Stimulated activated naive B cell treated with anti-CD40 and anti-IgM and Interleukin-4, amounts not matched to agents 10 μg/mL and 1 μg/mL and 100 μg/mL, for 72 hours (primary cell): ENCODE measurements around the gene ABI2.
A peak's percentile ranks its signal among the peaks of the same experiment; 100 is the strongest.
"Not testable (repeated sequence)": the region's sequence is repeated elsewhere in the genome, so short reads cannot be mapped to it uniquely, and the experiment has no call there.

ENCODE experiments used
- ATAC-seq, 2 donors: fragments of 150-1000 bp; cut with Tn5 transposase; replicated peaks; 2 replicates each; pipeline ENCODE4 v1.10.0; 2021; ENCODE audit warnings: moderate library complexity in 1 of 2
- DNase-seq: peaks from one replicate; pipeline ENCODE4 v3.0.0; 2021
- H3K27ac Mint-ChIP-seq: one replicate; pipeline ENCODE4 v1.8.0; 2022; ENCODE audit warnings: mild to moderate bottlenecking, mixed read lengths
- H3K27me3 Mint-ChIP-seq, 2 donors: one replicate each; pipeline ENCODE4 v1.8.0; 2022; ENCODE audit warnings: mixed read lengths in 2 of 2
- H3K36me3 Mint-ChIP-seq, 2 donors: one replicate each; pipeline ENCODE4 v1.8.0; 2022; ENCODE audit warnings: mixed read lengths in 2 of 2, mild to moderate bottlenecking in 1 of 2
- H3K4me1 Mint-ChIP-seq, 2 donors: one replicate each; pipeline ENCODE4 v1.8.0; 2022; ENCODE audit warnings: mixed read lengths in 2 of 2, mild to moderate bottlenecking in 1 of 2
- H3K4me3 Mint-ChIP-seq, 2 donors: one replicate each; pipeline ENCODE4 v1.8.0; 2022; ENCODE audit warnings: mild to moderate bottlenecking in 2 of 2, mixed read lengths in 2 of 2, moderate library complexity in 1 of 2
- H3K9me3 Mint-ChIP-seq, 2 donors: one replicate each; pipeline ENCODE4 v1.8.0; 2022; ENCODE audit warnings: mixed read lengths in 2 of 2, mild to moderate bottlenecking in 1 of 2

Gene ABI2

GRCh38 chr2:203327901-203328759, at the start of gene ABI2:
Gene ABI2, plus strand, starts transcription at chr2:203328394. Its CDS starts 121 bp downstream, at chr2:203328515.
- Mint-ChIP-seq H3K36me3 (peaks cover 0 to 3% of the 10 kb centered on the region in 2 donors), H3K27me3 (no peaks in the 10 kb centered on the region), H3K9me3 (no peaks in the 10 kb centered on the region), H3K4me3 (peak within 1 kb of the TSS; percentile 80 to 87), H3K4me1 (peaks cover 12 to 25% of the 10 kb centered on the region in 2 donors), H3K27ac (peak within 1 kb of the TSS; percentile 89)
- ATAC-seq: peak; percentile 74 to 76
- DNase-seq: peak; percentile 52

- no peak overlapping the region for H3K27ac Mint-ChIP-seq
- DNase-seq (no peak), ATAC-seq (no peak)
- no peak overlapping the region for H3K4me3 Mint-ChIP-seq
- no peaks in the 10 kb centered on the region for H3K4me1 Mint-ChIP-seq
- H3K36me3 Mint-ChIP-seq: peaks cover 26 to 33% of the 10 kb centered on the region in 2 donors
- H3K27me3 Mint-ChIP-seq: no peaks in the 10 kb centered on the region
- no peaks in the 10 kb centered on the region for H3K9me3 Mint-ChIP-seq
Measured at GRCh38 chr2:203279288-203279687, 48.9 kb upstream of the ABI2 start.

- H3K4me1 Mint-ChIP-seq: no peaks in the 10 kb centered on the region
- DNase-seq: no peak
Measured at GRCh38 chr2:203280428-203281064, 47.6 kb upstream of the ABI2 start.

GRCh38 chr2:203282101-203282500, 46.1 kb upstream of the ABI2 start:
- Mint-ChIP-seq H3K36me3 (peaks cover 19 to 28% of the 10 kb centered on the region in 2 donors), H3K27ac (peak overlapping the region; percentile 47), H3K4me3 (no peak overlapping the region), H3K4me1 (no peaks in the 10 kb centered on the region), H3K9me3 (no peaks in the 10 kb centered on the region), H3K27me3 (no peaks in the 10 kb centered on the region)
- DNase-seq: no peak
- ATAC-seq: no peak

More at GRCh38 chr2:203280428-203281064, 47.6 kb upstream of the ABI2 start:
- Mint-ChIP-seq H3K27ac (no peak overlapping the region), H3K9me3 (no peaks in the 10 kb centered on the region), H3K27me3 (no peaks in the 10 kb centered on the region), H3K4me3 (no peak overlapping the region), H3K36me3 (peaks cover 26 to 33% of the 10 kb centered on the region in 2 donors)
- no peak for ATAC-seq

- Mint-ChIP-seq H3K9me3 (no peaks in the 10 kb centered on the region), H3K27ac (no peak overlapping the region), H3K4me1 (no peaks in the 10 kb centered on the region), H3K36me3 (peaks cover 17 to 24% of the 10 kb centered on the region in 2 donors), H3K4me3 (no peak overlapping the region), H3K27me3 (no peaks in the 10 kb centered on the region)
- no peak for DNase-seq
- no peak for ATAC-seq
Measured at GRCh38 chr2:203286532-203286931, 41.7 kb upstream of the ABI2 start.

- no peak overlapping the region for H3K4me3 Mint-ChIP-seq
- no peak for ATAC-seq
- no peak for DNase-seq
- peaks cover 25 to 31% of the 10 kb centered on the region in 2 donors for H3K36me3 Mint-ChIP-seq
- no peak overlapping the region for H3K27ac Mint-ChIP-seq
- no peaks in the 10 kb centered on the region for H3K27me3 Mint-ChIP-seq
- H3K4me1 Mint-ChIP-seq: no peaks in the 10 kb centered on the region
- H3K9me3 Mint-ChIP-seq: no peaks in the 10 kb centered on the region
Measured at GRCh38 chr2:203301667-203302066, 26.5 kb upstream of the ABI2 start.

GRCh38 chr2:203302586-203302985, 25.6 kb upstream of the ABI2 start:
- not testable (repeated sequence) for H3K27me3 Mint-ChIP-seq, ATAC-seq, H3K4me1 Mint-ChIP-seq, H3K9me3 Mint-ChIP-seq, H3K4me3 Mint-ChIP-seq, H3K27ac Mint-ChIP-seq, DNase-seq
- peaks cover 25 to 38% of the 10 kb centered on the region in 2 donors for H3K36me3 Mint-ChIP-seq

GRCh38 chr2:203310688-203311436, 17.3 kb upstream of the ABI2 start:
- peaks cover 35 to 39% of the 10 kb centered on the region in 2 donors for H3K36me3 Mint-ChIP-seq
- H3K9me3 Mint-ChIP-seq: peaks cover 11 to 12% of the 10 kb centered on the region in 2 donors
- DNase-seq: no peak
- H3K4me3 Mint-ChIP-seq: no peak overlapping the region
- no peak for ATAC-seq
- no peaks in the 10 kb centered on the region for H3K27me3 Mint-ChIP-seq
- peaks cover 2 to 6% of the 10 kb centered on the region in 2 donors for H3K4me1 Mint-ChIP-seq
- H3K27ac Mint-ChIP-seq: no peak overlapping the region

- Mint-ChIP-seq H3K4me1 (peaks cover 12 to 25% of the 10 kb centered on the region in 2 donors), H3K27ac (no peak overlapping the region), H3K4me3 (no peak overlapping the region), H3K36me3 (peaks cover 0 to 3% of the 10 kb centered on the region in 2 donors), H3K9me3 (no peaks in the 10 kb centered on the region), H3K27me3 (no peaks in the 10 kb centered on the region)
- ATAC-seq (no peak), DNase-seq (no peak)
Measured at GRCh38 chr2:203326356-203326755, 1.8 kb upstream of the ABI2 start.

GRCh38 chr2:203327582-203327900, 653 bp upstream of the ABI2 start:
- Mint-ChIP-seq H3K27me3 (no peaks in the 10 kb centered on the region), H3K36me3 (peaks cover 0 to 3% of the 10 kb centered on the region in 2 donors), H3K4me3 (peak overlapping the region; percentile 80 to 87), H3K4me1 (peaks cover 12 to 25% of the 10 kb centered on the region in 2 donors), H3K27ac (peak overlapping the region; percentile 85), H3K9me3 (no peaks in the 10 kb centered on the region)
- ATAC-seq (peak in 1 of 2 donors; percentile 6), DNase-seq (no peak)

- Mint-ChIP-seq H3K36me3 (peaks cover 0 to 3% of the 10 kb centered on the region in 2 donors), H3K4me1 (peaks cover 12 to 25% of the 10 kb centered on the region in 2 donors), H3K27me3 (no peaks in the 10 kb centered on the region), H3K9me3 (no peaks in the 10 kb centered on the region), H3K4me3 (peak overlapping the region; percentile 80 to 87), H3K27ac (peak overlapping the region; percentile 76)
- ATAC-seq: peak; percentile 64 to 65
- peak; percentile 24 for DNase-seq
Measured at GRCh38 chr2:203328760-203329540, 756 bp downstream of the ABI2 start.

GRCh38 chr2:203330434-203330833, 2.2 kb downstream of the ABI2 start:
- ATAC-seq (no peak), DNase-seq (no peak)
- Mint-ChIP-seq H3K27me3 (no peaks in the 10 kb centered on the region), H3K9me3 (no peaks in the 10 kb centered on the region), H3K36me3 (peaks cover 3% of the 10 kb centered on the region in 2 donors), H3K27ac (no peak overlapping the region), H3K4me1 (peaks cover 12 to 25% of the 10 kb centered on the region in 2 donors), H3K4me3 (no peak overlapping the region)

- no peaks in the 10 kb centered on the region for H3K27me3 Mint-ChIP-seq
Measured at GRCh38 chr2:203338322-203338721, 10.1 kb downstream of the ABI2 start.

More at GRCh38 chr2:203338322-203338721, 10.1 kb downstream of the ABI2 start:
- H3K4me1 Mint-ChIP-seq: no peaks in the 10 kb centered on the region
- no peak overlapping the region for H3K27ac Mint-ChIP-seq
- DNase-seq: no peak
- no peak overlapping the region for H3K4me3 Mint-ChIP-seq
- H3K36me3 Mint-ChIP-seq: peaks cover 4 to 10% of the 10 kb centered on the region in 2 donors
- ATAC-seq: no peak
- no peaks in the 10 kb centered on the region for H3K9me3 Mint-ChIP-seq
